ENCODE data around the gene DOCK10. TPM values are rescaled to one million over a fixed set of nuclear protein-coding genes. Genes with fewer than 3 reads are reported as not detected.

Gene DOCK10
- total and polyA plus RNA-seq, 10 of the 15 experiments (the other 5 are each of a cell fraction or from before 2014, with no cell fraction given): 16.9 to 120 (median 85.5) TPM

DNA sequence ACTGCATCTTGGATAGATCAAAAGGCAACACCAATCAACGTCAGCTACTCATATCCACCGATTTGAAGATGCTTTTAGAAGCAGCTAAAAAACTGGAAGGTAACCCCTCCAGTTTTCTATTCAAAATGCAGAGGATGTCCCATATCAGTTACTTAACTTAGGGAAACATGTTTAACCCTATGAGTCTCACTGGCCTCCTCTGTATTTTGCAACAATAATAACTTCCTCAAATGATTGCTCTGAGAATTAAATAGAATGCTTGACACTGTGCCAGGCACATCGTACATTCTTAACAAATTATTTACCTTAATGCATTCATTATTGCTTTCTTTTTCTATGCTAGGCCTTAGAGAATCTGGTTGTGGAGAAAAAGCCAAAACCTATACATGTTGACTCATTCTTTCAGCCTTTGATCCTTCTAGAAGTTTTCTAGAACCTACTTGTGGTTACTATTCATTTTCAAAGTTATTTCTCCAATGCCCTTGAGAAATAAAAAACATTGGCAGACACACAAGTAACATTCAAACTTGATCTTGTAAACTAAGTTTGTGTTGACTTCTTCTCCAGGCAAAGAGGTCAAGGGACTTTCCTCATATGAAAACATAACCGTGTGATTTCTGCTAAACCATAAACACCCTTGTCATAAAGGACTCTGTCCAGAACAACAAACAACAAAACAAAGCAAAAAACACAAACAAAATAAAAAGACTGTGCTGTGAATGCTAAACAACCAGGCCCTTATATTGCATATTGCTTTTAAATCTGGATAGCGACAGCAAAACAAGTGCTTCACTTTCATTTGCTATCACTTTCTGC lies 4.6 kb downstream of the DOCK10 start (continued):
- TF ChIP-seq, protein P1, sequence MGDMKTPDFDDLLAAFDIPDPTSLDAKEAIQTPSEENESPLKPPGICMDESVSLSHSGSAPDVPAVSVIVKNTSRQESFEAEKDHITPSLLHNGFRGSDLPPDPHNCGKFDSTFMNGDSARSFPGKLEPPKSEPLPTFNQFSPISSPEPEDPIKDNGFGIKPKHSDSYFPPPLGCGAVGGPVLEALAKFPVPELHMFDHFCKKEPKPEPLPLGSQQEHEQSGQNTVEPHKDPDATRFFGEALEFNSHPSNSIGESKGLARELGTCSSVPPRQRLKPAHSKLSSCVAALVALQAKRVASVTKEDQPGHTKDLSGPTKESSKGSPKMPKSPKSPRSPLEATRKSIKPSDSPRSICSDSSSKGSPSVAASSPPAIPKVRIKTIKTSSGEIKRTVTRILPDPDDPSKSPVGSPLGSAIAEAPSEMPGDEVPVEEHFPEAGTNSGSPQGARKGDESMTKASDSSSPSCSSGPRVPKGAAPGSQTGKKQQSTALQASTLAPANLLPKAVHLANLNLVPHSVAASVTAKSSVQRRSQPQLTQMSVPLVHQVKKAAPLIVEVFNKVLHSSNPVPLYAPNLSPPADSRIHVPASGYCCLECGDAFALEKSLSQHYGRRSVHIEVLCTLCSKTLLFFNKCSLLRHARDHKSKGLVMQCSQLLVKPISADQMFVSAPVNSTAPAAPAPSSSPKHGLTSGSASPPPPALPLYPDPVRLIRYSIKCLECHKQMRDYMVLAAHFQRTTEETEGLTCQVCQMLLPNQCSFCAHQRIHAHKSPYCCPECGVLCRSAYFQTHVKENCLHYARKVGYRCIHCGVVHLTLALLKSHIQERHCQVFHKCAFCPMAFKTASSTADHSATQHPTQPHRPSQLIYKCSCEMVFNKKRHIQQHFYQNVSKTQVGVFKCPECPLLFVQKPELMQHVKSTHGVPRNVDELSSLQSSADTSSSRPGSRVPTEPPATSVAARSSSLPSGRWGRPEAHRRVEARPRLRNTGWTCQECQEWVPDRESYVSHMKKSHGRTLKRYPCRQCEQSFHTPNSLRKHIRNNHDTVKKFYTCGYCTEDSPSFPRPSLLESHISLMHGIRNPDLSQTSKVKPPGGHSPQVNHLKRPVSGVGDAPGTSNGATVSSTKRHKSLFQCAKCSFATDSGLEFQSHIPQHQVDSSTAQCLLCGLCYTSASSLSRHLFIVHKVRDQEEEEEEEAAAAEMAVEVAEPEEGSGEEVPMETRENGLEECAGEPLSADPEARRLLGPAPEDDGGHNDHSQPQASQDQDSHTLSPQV (IDR thresholded peaks at IDR 0.05): no peak
- no peak for TF ChIP-seq CHD2 (IDR thresholded peaks at IDR 0.05; ENCODE audit: borderline replicate concordance, low read depth, low read length)
- TF ChIP-seq HDAC6 (IDR thresholded peaks at IDR 0.05; ENCODE audit: unreplicated experiment): no peak
- no peak for TF ChIP-seq SUPT20H (IDR thresholded peaks at IDR 0.05; ENCODE audit: borderline replicate concordance, control insufficient read depth, low read depth, low read length)
- TF ChIP-seq SMC3 (IDR thresholded peaks at IDR 0.05; ENCODE audit: borderline replicate concordance, low read length): 0 out of 2 replicates have a peak, but pooled peaks have one; percentile 3
- TF ChIP-seq YY1 (IDR thresholded peaks at IDR 0.05; ENCODE audit: low read depth, low read length): no peak
- no peak for TF ChIP-seq NFYB (IDR thresholded peaks at IDR 0.05; ENCODE audit: insufficient read depth, low read depth, low read length)
- TF ChIP-seq, protein P2, sequence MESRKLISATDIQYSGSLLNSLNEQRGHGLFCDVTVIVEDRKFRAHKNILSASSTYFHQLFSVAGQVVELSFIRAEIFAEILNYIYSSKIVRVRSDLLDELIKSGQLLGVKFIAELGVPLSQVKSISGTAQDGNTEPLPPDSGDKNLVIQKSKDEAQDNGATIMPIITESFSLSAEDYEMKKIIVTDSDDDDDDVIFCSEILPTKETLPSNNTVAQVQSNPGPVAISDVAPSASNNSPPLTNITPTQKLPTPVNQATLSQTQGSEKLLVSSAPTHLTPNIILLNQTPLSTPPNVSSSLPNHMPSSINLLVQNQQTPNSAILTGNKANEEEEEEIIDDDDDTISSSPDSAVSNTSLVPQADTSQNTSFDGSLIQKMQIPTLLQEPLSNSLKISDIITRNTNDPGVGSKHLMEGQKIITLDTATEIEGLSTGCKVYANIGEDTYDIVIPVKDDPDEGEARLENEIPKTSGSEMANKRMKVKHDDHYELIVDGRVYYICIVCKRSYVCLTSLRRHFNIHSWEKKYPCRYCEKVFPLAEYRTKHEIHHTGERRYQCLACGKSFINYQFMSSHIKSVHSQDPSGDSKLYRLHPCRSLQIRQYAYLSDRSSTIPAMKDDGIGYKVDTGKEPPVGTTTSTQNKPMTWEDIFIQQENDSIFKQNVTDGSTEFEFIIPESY (IDR thresholded peaks at IDR 0.05): no peak
- TF ChIP-seq RUNX3 (IDR thresholded peaks at IDR 0.05; ENCODE audit: low read length): peak; percentile 78
- TF ChIP-seq, protein P3, sequence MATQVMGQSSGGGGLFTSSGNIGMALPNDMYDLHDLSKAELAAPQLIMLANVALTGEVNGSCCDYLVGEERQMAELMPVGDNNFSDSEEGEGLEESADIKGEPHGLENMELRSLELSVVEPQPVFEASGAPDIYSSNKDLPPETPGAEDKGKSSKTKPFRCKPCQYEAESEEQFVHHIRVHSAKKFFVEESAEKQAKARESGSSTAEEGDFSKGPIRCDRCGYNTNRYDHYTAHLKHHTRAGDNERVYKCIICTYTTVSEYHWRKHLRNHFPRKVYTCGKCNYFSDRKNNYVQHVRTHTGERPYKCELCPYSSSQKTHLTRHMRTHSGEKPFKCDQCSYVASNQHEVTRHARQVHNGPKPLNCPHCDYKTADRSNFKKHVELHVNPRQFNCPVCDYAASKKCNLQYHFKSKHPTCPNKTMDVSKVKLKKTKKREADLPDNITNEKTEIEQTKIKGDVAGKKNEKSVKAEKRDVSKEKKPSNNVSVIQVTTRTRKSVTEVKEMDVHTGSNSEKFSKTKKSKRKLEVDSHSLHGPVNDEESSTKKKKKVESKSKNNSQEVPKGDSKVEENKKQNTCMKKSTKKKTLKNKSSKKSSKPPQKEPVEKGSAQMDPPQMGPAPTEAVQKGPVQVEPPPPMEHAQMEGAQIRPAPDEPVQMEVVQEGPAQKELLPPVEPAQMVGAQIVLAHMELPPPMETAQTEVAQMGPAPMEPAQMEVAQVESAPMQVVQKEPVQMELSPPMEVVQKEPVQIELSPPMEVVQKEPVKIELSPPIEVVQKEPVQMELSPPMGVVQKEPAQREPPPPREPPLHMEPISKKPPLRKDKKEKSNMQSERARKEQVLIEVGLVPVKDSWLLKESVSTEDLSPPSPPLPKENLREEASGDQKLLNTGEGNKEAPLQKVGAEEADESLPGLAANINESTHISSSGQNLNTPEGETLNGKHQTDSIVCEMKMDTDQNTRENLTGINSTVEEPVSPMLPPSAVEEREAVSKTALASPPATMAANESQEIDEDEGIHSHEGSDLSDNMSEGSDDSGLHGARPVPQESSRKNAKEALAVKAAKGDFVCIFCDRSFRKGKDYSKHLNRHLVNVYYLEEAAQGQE (IDR thresholded peaks at IDR 0.05; ENCODE audit: low read depth, low read length): no peak
- no peak for TF ChIP-seq ASH2L (IDR thresholded peaks at IDR 0.05; ENCODE audit: borderline replicate concordance, low read depth)
- TF ChIP-seq TARDBP (IDR thresholded peaks at IDR 0.05; ENCODE audit: borderline replicate concordance): no peak
- no peak for TF ChIP-seq ZBTB11 (CRISPR knock-in tag; IDR thresholded peaks at IDR 0.05)
- TF ChIP-seq CREM (IDR thresholded peaks at IDR 0.05; ENCODE audit: low read depth): no peak
- peak; percentile 57; the same call in 1 of the 2 replicates for TF ChIP-seq MXI1 (IDR thresholded peaks at IDR 0.05; ENCODE audit: low read depth, low read length)
